GM12875 (cell line): Measurements from ENCODE around the gene ADCY9.

Experiments
- H3K4me3 ChIP-seq: one replicate; pipeline ENCODE4 v1.5.1; 2011; ENCODE audit warnings: low read depth, low read length, control low read depth
- TF ChIP-seq, protein P1 (sequence below): IDR thresholded peaks from 2 replicates; pipeline ENCODE4 v1.5.1; 2011; ENCODE audit warnings: low read depth, mild to moderate bottlenecking, control low read depth, inconsistent platforms, low read length, moderate library complexity, borderline replicate concordance; ENCODE audit not compliant: insufficient read depth

ADCY9 gene

GRCh38 chr16:3922241-3922640 lies 194.0 kb downstream of the ADCY9 start:
- H3K4me3 ChIP-seq: no peak overlapping the region
- TF ChIP-seq, protein P1, sequence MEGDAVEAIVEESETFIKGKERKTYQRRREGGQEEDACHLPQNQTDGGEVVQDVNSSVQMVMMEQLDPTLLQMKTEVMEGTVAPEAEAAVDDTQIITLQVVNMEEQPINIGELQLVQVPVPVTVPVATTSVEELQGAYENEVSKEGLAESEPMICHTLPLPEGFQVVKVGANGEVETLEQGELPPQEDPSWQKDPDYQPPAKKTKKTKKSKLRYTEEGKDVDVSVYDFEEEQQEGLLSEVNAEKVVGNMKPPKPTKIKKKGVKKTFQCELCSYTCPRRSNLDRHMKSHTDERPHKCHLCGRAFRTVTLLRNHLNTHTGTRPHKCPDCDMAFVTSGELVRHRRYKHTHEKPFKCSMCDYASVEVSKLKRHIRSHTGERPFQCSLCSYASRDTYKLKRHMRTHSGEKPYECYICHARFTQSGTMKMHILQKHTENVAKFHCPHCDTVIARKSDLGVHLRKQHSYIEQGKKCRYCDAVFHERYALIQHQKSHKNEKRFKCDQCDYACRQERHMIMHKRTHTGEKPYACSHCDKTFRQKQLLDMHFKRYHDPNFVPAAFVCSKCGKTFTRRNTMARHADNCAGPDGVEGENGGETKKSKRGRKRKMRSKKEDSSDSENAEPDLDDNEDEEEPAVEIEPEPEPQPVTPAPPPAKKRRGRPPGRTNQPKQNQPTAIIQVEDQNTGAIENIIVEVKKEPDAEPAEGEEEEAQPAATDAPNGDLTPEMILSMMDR: no peak

DNA sequence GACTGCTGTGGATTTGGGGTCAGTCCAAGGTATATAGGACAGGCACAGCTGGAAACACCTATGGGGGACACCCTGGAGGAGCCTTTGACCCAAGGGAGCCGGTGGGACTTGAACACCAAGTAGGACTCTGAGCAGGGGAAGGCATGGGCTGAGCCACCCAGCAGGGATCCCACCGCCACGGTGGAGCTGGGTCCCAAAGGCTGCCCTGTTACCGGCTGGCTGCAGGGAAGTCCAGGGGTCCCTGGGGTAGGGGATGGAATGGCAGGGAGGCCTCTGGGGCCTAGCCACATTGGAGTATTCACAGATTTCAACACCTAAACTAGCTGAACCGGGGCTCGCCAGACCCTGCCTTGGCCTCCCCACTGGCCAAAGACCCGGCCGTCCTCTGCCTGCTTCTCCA lies 196.0 kb downstream of the ADCY9 start:
- no peak overlapping the region for H3K4me3 ChIP-seq
- TF ChIP-seq, protein P1: no peak

DNA sequence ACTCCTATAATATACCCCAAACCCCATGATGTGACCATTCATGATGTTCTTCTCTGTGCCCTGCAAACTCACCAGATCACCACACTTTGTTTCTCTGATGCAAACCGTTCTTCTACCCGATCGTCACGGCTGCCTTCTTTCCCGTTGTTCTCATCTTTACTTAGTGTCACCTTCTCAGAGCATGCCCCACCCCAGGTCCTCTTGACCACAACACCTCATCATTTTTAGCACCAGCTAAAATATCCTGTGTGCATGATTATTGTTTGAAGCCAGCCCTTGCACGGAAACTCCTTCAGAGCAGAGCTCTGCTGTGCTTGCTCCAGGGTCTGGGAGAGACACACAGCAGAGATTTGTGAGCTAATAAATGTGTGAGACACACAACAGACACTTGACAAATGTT lies 196.8 kb downstream of the ADCY9 start:
- TF ChIP-seq, protein P1: no peak
- H3K4me3 ChIP-seq: no peak overlapping the region

- H3K4me3 ChIP-seq: no peak overlapping the region
- TF ChIP-seq, protein P1: no peak
Measured at GRCh38 chr16:3915426-3916260, 200.6 kb downstream of the ADCY9 start.

DNA sequence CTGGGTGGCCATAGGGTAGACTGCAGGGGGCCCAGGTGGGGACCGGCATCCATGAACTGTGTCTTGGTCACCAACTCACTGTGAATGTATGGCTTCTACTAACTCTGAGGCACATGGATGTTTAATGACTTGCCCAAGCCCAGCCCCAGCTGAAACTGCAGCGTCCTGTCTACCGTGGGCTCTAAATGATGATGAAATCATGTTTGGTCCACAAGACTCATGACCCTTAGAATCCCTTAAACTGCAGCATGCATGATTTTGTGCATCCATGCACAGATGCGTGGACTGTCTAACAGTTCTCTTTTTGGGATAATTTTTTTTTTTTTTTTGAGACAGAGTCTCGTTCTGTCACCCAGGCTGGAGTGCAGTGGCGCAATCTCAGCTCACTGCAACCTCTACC lies 203.3 kb downstream of the ADCY9 start:
- H3K4me3 ChIP-seq: no peak overlapping the region
- TF ChIP-seq, protein P1: no peak
